AG04449 (cell line): ENCODE measurements around the gene TRMT44.

Experiments used
- CTCF ChIA-PET: fragments of 350-600 bp; formaldehyde crosslinking; extraction: SDS; loops from one replicate; lab custom pipeline; 2021; ENCODE audit warnings: antibody characterized with exemption; lab: Yijun Ruan, JAX
- POLR2A ChIA-PET: fragments of 400-600, 350-600 bp; formaldehyde crosslinking; extraction: SDS; loops from one replicate; lab custom pipeline; 2020; ENCODE audit warnings: antibody characterized with exemption, inconsistent platforms; lab: Yijun Ruan, JAX
- DNase-seq: peaks from one replicate; pipeline ENCODE4 v3.0.0-alpha.2; 2010; ENCODE audit warnings: low read depth, low spot score
- H3K4me3 ChIP-seq: 2 replicates; pipeline ENCODE4 v1.5.1; 2011; ENCODE audit warnings: low read depth, mild to moderate bottlenecking, control low read depth, low read length
- CTCF ChIP-seq: IDR thresholded peaks from one replicate; pipeline ENCODE4 v1.5.1; 2011; ENCODE audit warnings: mild to moderate bottlenecking, moderate library complexity, low read length, control low read depth, inconsistent platforms; ENCODE audit not compliant: insufficient read depth; ENCODE audit errors: missing control alignments

The TRMT44 gene

GRCh38 chr4:8501781-8502180, 61.2 kb downstream of the TRMT44 start:
- ChIA-PET CTCF (no interaction called here), POLR2A (no interaction called here)
- no peak for TF ChIP-seq CTCF
- no peak overlapping the region for H3K4me3 ChIP-seq
- no peak for DNase-seq

- TF ChIP-seq CTCF, result no peak
- CTCF ChIA-PET, result interaction anchor here (0.9 kb wide), 1 partner anchor 65 kb away, joined by 3 read pairs; no protein-coding TSS in a partner anchor
- DNase-seq, result no peak
- H3K4me3 ChIP-seq, result no peak overlapping the region
- POLR2A ChIA-PET, result no interaction called here
These were observed 61.8 kb downstream of the TRMT44 start for GRCh38 chr4:8502371-8502770.

- H3K4me3 ChIP-seq, result no peak overlapping the region
- ChIA-PET POLR2A (no interaction called here), CTCF (interaction anchor here (0.9 kb wide), 1 partner anchor 65 kb away, joined by 3 read pairs; no protein-coding TSS in a partner anchor)
- no peak for DNase-seq
- no peak for TF ChIP-seq CTCF
These were observed 62.4 kb downstream of the TRMT44 start for GRCh38 chr4:8502836-8503585.

DNA sequence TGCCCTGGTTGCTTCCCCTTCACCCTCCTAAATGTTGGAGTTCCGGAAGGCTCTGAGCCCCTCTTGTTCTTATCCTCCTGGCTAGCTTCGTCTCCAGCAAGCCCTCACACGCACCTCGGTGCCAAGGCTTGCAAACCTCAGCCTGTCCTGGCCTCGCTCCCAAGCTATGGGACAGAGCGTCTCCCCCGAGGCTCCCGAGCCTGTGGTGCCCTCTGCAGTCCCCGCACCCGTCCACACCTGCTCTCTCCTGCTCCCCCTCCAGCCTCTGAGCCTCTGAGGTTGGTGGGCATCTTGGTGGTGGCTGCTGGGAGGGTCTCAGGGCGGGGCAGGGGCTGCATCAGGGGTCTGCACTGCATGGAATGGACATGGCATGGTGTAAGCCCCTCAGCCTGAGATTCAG, 63.2 kb downstream of the TRMT44 start:
- POLR2A ChIA-PET, result interaction anchor here (0.7 kb wide), 1 partner anchor 53 kb away, joined by 3 read pairs; no protein-coding TSS in a partner anchor
- TF ChIP-seq CTCF, result no peak
- no peak overlapping the region for H3K4me3 ChIP-seq
- CTCF ChIA-PET, result interaction anchor here (1.0 kb wide), 1 partner anchor 35 kb away, joined by 4 read pairs; no protein-coding TSS in a partner anchor
- no peak for DNase-seq

GRCh38 chr4:8504279-8505007, 63.9 kb downstream of the TRMT44 start:
- POLR2A ChIA-PET, result interaction anchor here (0.7 kb wide), 1 partner anchor 52 kb away, joined by 3 read pairs; no protein-coding TSS in a partner anchor

More at GRCh38 chr4:8504279-8505007, 63.9 kb downstream of the TRMT44 start:
- TF ChIP-seq CTCF, result no peak
- CTCF ChIA-PET, result interaction anchor here (1.0 kb wide), 1 partner anchor 36 kb away, joined by 4 read pairs; no protein-coding TSS in a partner anchor
- no peak for DNase-seq
- no peak overlapping the region for H3K4me3 ChIP-seq
